GM23338 (cell line): Measurements from ENCODE around the gene SMIM13.

Source experiments
- CTCF ChIP-seq, 2 experiments: fragments of 200-600 bp in 1 of 2; sonication (generic) in 1 of 2; conservative IDR thresholded peaks; 2 replicates each; pipeline versions ENCODE4 v1.5.1 to v1.6.1; 2016 to 2017; ENCODE audit warnings: antibody characterized with exemption in 2 of 2, low read depth in 2 of 2, mild to moderate bottlenecking in 2 of 2, moderate library complexity in 1 of 2
- EZH2 ChIP-seq: fragments of 200-600 bp; sonication (generic); IDR thresholded peaks from one replicate; pipeline ENCODE4 v1.8.0; 2017; ENCODE audit warnings: antibody characterized with exemption, mild to moderate bottlenecking, low read depth; ENCODE audit not compliant: unreplicated experiment
- EZH2phosphoT487 ChIP-seq: fragments of 200-600 bp; sonication (generic); IDR thresholded peaks from one replicate; pipeline ENCODE4 v1.8.1; 2018; ENCODE audit warnings: antibody characterized with exemption; ENCODE audit not compliant: unreplicated experiment
- JUNB ChIP-seq: IDR thresholded peaks from one replicate; pipeline ENCODE4 v1.6.1; 2016; ENCODE audit warnings: antibody characterized with exemption; ENCODE audit not compliant: unreplicated experiment
- NANOG ChIP-seq: IDR thresholded peaks from 2 replicates; pipeline ENCODE4 v1.6.1; 2016; ENCODE audit warnings: antibody characterized with exemption, borderline replicate concordance
- POLR2AphosphoS5 ChIP-seq: IDR thresholded peaks from 2 replicates; pipeline ENCODE4 v1.6.1; 2016; ENCODE audit warnings: antibody characterized with exemption, low read depth
- REST ChIP-seq: IDR thresholded peaks from one replicate; pipeline ENCODE4 v1.6.1; 2018; ENCODE audit warnings: antibody characterized with exemption; ENCODE audit not compliant: unreplicated experiment
- STAT1 ChIP-seq: IDR thresholded peaks from one replicate; pipeline ENCODE4 v1.6.1; 2016; ENCODE audit warnings: antibody characterized with exemption; ENCODE audit not compliant: unreplicated experiment
- TF ChIP-seq, protein P1 (sequence below): IDR thresholded peaks from 2 replicates; pipeline ENCODE4 v1.6.1; 2016; ENCODE audit warnings: antibody characterized with exemption

- TF ChIP-seq REST (no peak), CTCF (conservative IDR thresholded peaks at IDR 0.05; ENCODE audit: low read depth in 2 of 2) (no peak), EZH2phosphoT487 (no peak), STAT1 (no peak), JUNB (no peak), POLR2AphosphoS5 (no peak), EZH2 (no peak), NANOG (no peak)
- TF ChIP-seq, protein P1, sequence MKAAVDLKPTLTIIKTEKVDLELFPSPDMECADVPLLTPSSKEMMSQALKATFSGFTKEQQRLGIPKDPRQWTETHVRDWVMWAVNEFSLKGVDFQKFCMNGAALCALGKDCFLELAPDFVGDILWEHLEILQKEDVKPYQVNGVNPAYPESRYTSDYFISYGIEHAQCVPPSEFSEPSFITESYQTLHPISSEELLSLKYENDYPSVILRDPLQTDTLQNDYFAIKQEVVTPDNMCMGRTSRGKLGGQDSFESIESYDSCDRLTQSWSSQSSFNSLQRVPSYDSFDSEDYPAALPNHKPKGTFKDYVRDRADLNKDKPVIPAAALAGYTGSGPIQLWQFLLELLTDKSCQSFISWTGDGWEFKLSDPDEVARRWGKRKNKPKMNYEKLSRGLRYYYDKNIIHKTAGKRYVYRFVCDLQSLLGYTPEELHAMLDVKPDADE, result no peak
Measured at GRCh38 chr6:11108726-11109125, 15.1 kb downstream of the SMIM13 start.
